Upper lobe of right lung (tissue), 1 donor: ENCODE measurements around the gene CTDSPL2. TPM values are rescaled to one million over a fixed set of nuclear protein-coding genes. Genes with fewer than 3 reads are reported as not detected.

Experiments
- ATAC-seq: fragments of 200-7000 bp; cut with Tn5 transposase; one replicate; pipeline ENCODE4 v1.9.1; 2020; ENCODE audit warnings: mild to moderate bottlenecking, moderate library complexity
- DNase-seq: peaks from one replicate; pipeline ENCODE4 v3.0.0-alpha.2; 2020
- H3K27ac ChIP-seq: fragments of 200-600 bp; one replicate; pipeline ENCODE4 v1.8.0; 2022
- H3K27me3 ChIP-seq: fragments of 200-600 bp; one replicate; pipeline ENCODE4 v1.8.0; 2022; ENCODE audit warnings: mild to moderate bottlenecking
- H3K36me3 ChIP-seq: fragments of 200-600 bp; one replicate; pipeline ENCODE4 v1.8.0; 2022
- H3K4me1 ChIP-seq: fragments of 200-600 bp; one replicate; pipeline ENCODE4 v1.8.0; 2022
- H3K4me3 ChIP-seq: fragments of 200-600 bp; one replicate; pipeline ENCODE4 v1.8.0; 2022; ENCODE audit warnings: mild to moderate bottlenecking
- H3K9me3 ChIP-seq: fragments of 200-600 bp; one replicate; pipeline ENCODE4 v1.8.0; 2022
- intact Hi-C: fragments of 100-400 bp; cut with DNase I; formaldehyde crosslinking; loops from one replicate; pipeline ENCODE4 v1.11.0; 2022
- total RNA-seq: library from RNA; stranded (reverse); fragmentation: NEBNext Ultra II Directional; extraction: Animal tissue kit (Norgen Biotek cat#: 25700); gene quantifications from one replicate; pipeline ENCODE4 v1.2.1, GENCODE V29; 2021
- TF ChIP-seq, protein P1 (sequence below): fragments of 200-600 bp; IDR thresholded peaks from one replicate; pipeline ENCODE4 v1.8.0; 2022; ENCODE audit warnings: antibody characterized with exemption
- donor health status: DM: no; HTN: yes; CAD: no; lungs with severe emphysema.

CTDSPL2 gene
- total RNA-seq, 1 donor from 2014 or later: 34.1 TPM

DNA sequence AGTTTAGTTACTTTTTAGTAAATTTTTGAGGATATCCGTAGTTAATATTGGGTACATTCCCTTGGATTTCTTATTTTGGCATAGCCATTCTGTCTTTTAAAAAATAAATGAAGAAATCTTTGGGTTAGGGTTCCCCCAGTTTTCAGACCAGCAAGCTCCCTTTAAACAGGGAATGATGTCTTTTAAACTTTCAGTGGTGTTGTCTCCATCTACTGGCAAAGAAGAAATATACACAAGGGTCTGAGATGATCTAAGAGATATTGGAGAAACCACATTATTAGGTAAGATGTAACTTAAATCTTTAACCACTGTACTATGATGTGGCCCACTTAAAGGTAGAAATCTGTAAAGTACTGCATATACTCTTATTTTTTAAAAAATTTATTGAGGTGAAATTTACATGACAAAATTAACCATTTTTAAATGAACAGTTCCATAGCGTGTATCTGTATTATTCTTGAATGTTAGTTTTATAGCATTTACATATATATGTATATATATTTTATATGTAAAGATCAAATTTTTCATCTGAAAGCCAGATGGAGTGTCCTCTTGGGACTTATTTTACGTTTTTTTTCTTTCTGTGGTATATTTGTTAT lies 74.4 kb downstream of the CTDSPL2 start:
- Histone ChIP-seq H3K4me3 (no peak overlapping the region), H3K27me3 (no peaks in the 10 kb centered on the region), H3K9me3 (no peaks in the 10 kb centered on the region), H3K4me1 (no peaks in the 10 kb centered on the region), H3K36me3 (peaks cover 61% of the 10 kb centered on the region), H3K27ac (no peak overlapping the region)
- TF ChIP-seq, protein P1, sequence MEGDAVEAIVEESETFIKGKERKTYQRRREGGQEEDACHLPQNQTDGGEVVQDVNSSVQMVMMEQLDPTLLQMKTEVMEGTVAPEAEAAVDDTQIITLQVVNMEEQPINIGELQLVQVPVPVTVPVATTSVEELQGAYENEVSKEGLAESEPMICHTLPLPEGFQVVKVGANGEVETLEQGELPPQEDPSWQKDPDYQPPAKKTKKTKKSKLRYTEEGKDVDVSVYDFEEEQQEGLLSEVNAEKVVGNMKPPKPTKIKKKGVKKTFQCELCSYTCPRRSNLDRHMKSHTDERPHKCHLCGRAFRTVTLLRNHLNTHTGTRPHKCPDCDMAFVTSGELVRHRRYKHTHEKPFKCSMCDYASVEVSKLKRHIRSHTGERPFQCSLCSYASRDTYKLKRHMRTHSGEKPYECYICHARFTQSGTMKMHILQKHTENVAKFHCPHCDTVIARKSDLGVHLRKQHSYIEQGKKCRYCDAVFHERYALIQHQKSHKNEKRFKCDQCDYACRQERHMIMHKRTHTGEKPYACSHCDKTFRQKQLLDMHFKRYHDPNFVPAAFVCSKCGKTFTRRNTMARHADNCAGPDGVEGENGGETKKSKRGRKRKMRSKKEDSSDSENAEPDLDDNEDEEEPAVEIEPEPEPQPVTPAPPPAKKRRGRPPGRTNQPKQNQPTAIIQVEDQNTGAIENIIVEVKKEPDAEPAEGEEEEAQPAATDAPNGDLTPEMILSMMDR: peak; percentile 60
- ATAC-seq (peak; percentile 56), DNase-seq (no peak)
- intact Hi-C loops: no loop called here

DNA sequence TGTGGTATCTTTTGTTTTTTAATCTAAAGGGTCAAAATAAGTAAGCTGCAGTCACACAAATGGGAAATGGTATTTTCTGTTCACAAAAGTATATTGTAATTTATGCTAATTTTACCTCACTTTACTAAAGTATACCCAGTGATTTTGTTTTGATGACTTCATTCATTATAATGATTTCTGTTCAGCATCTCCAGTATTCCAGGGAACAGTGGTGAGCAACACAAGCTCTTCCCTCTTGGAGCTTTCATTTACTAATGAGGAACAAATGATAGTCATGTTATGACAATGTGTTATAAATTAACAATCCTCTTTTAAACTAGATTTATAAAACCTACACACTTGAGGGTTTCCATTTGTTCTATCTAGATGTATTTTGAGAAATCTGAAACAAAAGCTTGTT lies 89.0 kb downstream of the CTDSPL2 start:
- H3K27ac ChIP-seq: no peak overlapping the region
- no peaks in the 10 kb centered on the region for H3K9me3 ChIP-seq
- no peak for DNase-seq
- no peak overlapping the region for H3K4me3 ChIP-seq
- no peaks in the 10 kb centered on the region for H3K27me3 ChIP-seq
- intact Hi-C loops: no loop called here
- peaks cover 43% of the 10 kb centered on the region for H3K36me3 ChIP-seq
- no peaks in the 10 kb centered on the region for H3K4me1 ChIP-seq
- ATAC-seq: no peak
- TF ChIP-seq, protein P1: no peak

DNA sequence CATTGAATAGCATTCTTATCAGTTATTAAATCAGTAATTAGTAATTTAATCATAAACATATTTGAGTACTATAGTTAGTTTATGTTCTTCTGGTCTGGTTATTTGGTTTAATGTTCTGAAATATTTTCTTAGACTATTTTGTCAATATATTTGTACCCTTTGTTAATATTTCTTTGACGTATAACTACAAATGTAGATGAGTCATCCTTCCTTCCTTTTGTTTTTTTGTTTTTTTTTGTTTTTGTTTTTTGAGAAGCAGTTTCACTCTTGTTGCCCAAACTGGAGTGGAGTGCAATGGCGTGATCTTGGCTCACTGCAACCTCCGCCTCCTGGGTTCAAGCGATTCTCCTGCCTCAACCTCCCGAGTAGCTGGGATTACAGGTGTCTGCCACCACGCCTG lies 92.1 kb downstream of the CTDSPL2 start:
- Histone ChIP-seq H3K27me3 (no peaks in the 10 kb centered on the region), H3K4me1 (no peaks in the 10 kb centered on the region), H3K36me3 (peaks cover 70% of the 10 kb centered on the region), H3K27ac (no peak overlapping the region), H3K9me3 (no peaks in the 10 kb centered on the region), H3K4me3 (no peak overlapping the region)
- no peak for ATAC-seq
- intact Hi-C loops: no loop called here
- TF ChIP-seq, protein P1: no peak
- DNase-seq: no peak

DNA sequence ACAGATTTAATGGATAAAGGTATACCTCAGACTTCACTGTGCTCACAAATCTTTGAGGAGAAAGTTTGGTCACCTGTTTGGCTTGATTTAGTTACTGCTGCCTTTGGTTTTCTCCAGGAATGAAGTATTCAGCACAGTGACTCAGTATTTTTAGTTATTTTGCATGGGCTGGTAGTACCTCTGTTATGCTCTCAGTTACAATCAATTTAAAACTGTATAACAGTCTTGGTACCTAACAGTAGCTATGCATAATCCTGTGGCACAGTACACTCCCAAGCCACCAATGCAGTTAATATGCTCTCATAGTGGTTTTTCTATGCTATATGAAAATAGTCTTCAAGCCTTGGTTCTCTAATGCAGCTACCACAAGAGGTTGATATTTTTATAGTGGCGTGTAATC lies 97.6 kb downstream of the CTDSPL2 start:
- Histone ChIP-seq H3K4me3 (no peak overlapping the region), H3K36me3 (peaks cover 52% of the 10 kb centered on the region), H3K27ac (no peak overlapping the region), H3K9me3 (no peaks in the 10 kb centered on the region), H3K27me3 (no peaks in the 10 kb centered on the region), H3K4me1 (no peaks in the 10 kb centered on the region)
- TF ChIP-seq, protein P1: no peak
- intact Hi-C loops: no loop called here
- no peak for DNase-seq
- ATAC-seq: no peak

DNA sequence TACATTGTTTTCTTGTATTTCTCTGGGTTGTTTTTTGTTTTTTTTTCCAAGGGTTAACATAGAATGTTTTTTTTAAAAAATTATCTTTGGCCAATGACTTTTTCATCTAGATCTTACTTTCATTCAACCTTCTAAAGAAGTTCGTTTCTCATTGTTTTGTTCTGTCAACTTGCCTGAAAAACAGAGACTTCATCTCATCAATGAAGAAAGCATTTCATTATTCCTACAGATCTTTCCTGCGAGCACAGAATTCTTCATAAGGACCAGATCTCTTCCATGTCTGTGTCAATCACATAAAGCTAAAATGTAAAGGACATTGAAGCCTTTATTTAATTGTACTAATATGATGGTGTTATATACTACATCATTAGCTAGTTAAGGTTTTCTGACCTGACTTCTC lies 99.8 kb downstream of the CTDSPL2 start:
- Histone ChIP-seq H3K36me3 (peaks cover 34% of the 10 kb centered on the region), H3K4me1 (no peaks in the 10 kb centered on the region), H3K9me3 (no peaks in the 10 kb centered on the region), H3K27ac (no peak overlapping the region), H3K27me3 (no peaks in the 10 kb centered on the region), H3K4me3 (no peak overlapping the region)
- TF ChIP-seq, protein P1: no peak
- DNase-seq: no peak
- intact Hi-C loops: no loop called here
- no peak for ATAC-seq
